Measurements from ENCODE around the gene ENTPD6.
"Not testable (repeated sequence)": the region's sequence is repeated elsewhere in the genome, so short reads cannot be mapped to it uniquely, and the experiment has no call there.

The ENTPD6 gene

GRCh38 chr20:25257756-25258475 is 62.4 kb downstream of the ENTPD6 start:
- CTCF ChIA-PET, result interaction anchor here (0.7 to 1.0 kb wide), 2 partner anchors 28 to 35 kb away, joined by 3 read pairs; no protein-coding TSS in a partner anchor
- TF ChIP-seq CTCF (conservative IDR thresholded peaks at IDR 0.05; ENCODE audit: low read depth), result no peak
- DNase-seq (ENCODE audit: low spot score), result no peak
- H3K27ac ChIP-seq, result peak overlapping the region; percentile 6
- POLR2A ChIA-PET (ENCODE audit: low non-redundant PET), result no interaction called here

GRCh38 chr20:25258476-25258805 is 62.9 kb downstream of the ENTPD6 start:
- peak overlapping the region; percentile 6 for H3K27ac ChIP-seq
- ChIA-PET POLR2A (ENCODE audit: low non-redundant PET) (no interaction called here), CTCF (interaction anchor here (0.6 kb wide), 1 partner anchor 53 kb away, joined by 3 read pairs; no protein-coding TSS in a partner anchor)
- no peak for DNase-seq (ENCODE audit: low spot score)
- no peak for TF ChIP-seq CTCF (conservative IDR thresholded peaks at IDR 0.05; ENCODE audit: low read depth)

- DNase-seq (ENCODE audit: low spot score), result no peak
- ChIA-PET POLR2A (ENCODE audit: low non-redundant PET) (no interaction called here), CTCF (interaction anchor here (0.6 kb wide), 1 partner anchor 54 kb away, joined by 3 read pairs; no protein-coding TSS in a partner anchor)
- no peak for TF ChIP-seq CTCF (conservative IDR thresholded peaks at IDR 0.05; ENCODE audit: low read depth)
- H3K27ac ChIP-seq, result peak overlapping the region; percentile 6
Measured at GRCh38 chr20:25258828-25259227, 63.3 kb downstream of the ENTPD6 start.

GRCh38 chr20:25259358-25259757 is 63.8 kb downstream of the ENTPD6 start:
- ChIA-PET POLR2A (ENCODE audit: low non-redundant PET) (no interaction called here), CTCF (interaction anchor here (0.6 kb wide), 1 partner anchor 54 kb away, joined by 3 read pairs; no protein-coding TSS in a partner anchor)
- DNase-seq (ENCODE audit: low spot score), result no peak
- H3K27ac ChIP-seq, result peak overlapping the region; percentile 6
- TF ChIP-seq CTCF (conservative IDR thresholded peaks at IDR 0.05; ENCODE audit: low read depth), result no peak

GRCh38 chr20:25259788-25260254 is 64.3 kb downstream of the ENTPD6 start:
- TF ChIP-seq CTCF (conservative IDR thresholded peaks at IDR 0.05; ENCODE audit: low read depth), result no peak
- DNase-seq (ENCODE audit: low spot score), result no peak
- ChIA-PET CTCF (interaction anchor here (0.6 kb wide), 1 partner anchor 95 kb away, joined by 3 read pairs; no protein-coding TSS in a partner anchor), POLR2A (ENCODE audit: low non-redundant PET) (no interaction called here)
- H3K27ac ChIP-seq, result no peak overlapping the region

GRCh38 chr20:25260770-25261437 is 65.4 kb downstream of the ENTPD6 start:
- POLR2A ChIA-PET (ENCODE audit: low non-redundant PET); H3K27ac ChIP-seq; DNase-seq (ENCODE audit: low spot score): not testable (repeated sequence)
- CTCF ChIA-PET, result interaction anchor here (0.6 kb wide), 1 partner anchor 45 kb away, joined by 5 read pairs; no protein-coding TSS in a partner anchor
